GM12878 (cell line): ENCODE data around the gene CPNE4. TPM values are rescaled to one million over a fixed set of nuclear protein-coding genes. Genes with fewer than 3 reads are reported as not detected.

Source experiments
- ASH2L ChIP-seq: fragments of 300-600, 200-600 bp; sonication (generic); IDR thresholded peaks from 2 replicates; pipeline ENCODE4 v1.6.1; 2017; ENCODE audit warnings: low read depth, mild to moderate bottlenecking, borderline replicate concordance
- BCL11A ChIP-seq: IDR thresholded peaks from 2 replicates; pipeline ENCODE4 v1.6.1; 2011; ENCODE audit warnings: low read depth, low read length
- BMI1 ChIP-seq: fragments of 450-650 bp; IDR thresholded peaks from 2 replicates; pipeline ENCODE4 v1.6.1; 2016; ENCODE audit warnings: mild to moderate bottlenecking, moderate library complexity, borderline replicate concordance
- CHD4 ChIP-seq: fragments of 200-600 bp; sonication (generic); IDR thresholded peaks from 2 replicates; pipeline ENCODE4 v1.6.1; 2016; ENCODE audit warnings: mild to moderate bottlenecking
- EGR1 ChIP-seq, 2 experiments: IDR thresholded peaks; 1 replicate in 1 of 2; 2 replicates in 1 of 2; pipeline ENCODE4 v1.6.1; 2011 to 2012; ENCODE audit warnings: low read depth in 2 of 2, low read length in 2 of 2, borderline replicate concordance in 1 of 2, mild to moderate bottlenecking in 1 of 2, moderate library complexity in 1 of 2
- EP300 ChIP-seq, 2 experiments: fragments of 150-350 bp in 1 of 2; IDR thresholded peaks; 2 replicates each; pipeline ENCODE4 v1.6.1; 2011 to 2012; ENCODE audit warnings: low read depth in 2 of 2, low read length in 2 of 2, borderline replicate concordance in 1 of 2, improper control_type of control experiment in 1 of 2, inconsistent platforms in 1 of 2; ENCODE audit not compliant: control insufficient read depth in 1 of 2
- HDGF ChIP-seq: fragments of 450-650 bp; IDR thresholded peaks from 2 replicates; pipeline ENCODE4 v1.6.1; 2016; ENCODE audit warnings: antibody characterized with exemption
- MTA2 ChIP-seq: fragments of 450-650 bp; IDR thresholded peaks from 2 replicates; pipeline ENCODE4 v1.6.1; 2016; ENCODE audit warnings: low read depth, mild to moderate bottlenecking, moderate library complexity
- POU2F2 ChIP-seq: IDR thresholded peaks from 3 replicates; pipeline ENCODE4 v1.6.1; 2011; ENCODE audit warnings: low read depth, mild to moderate bottlenecking, low read length, borderline replicate concordance
- RAD21 ChIP-seq: IDR thresholded peaks from 2 replicates; pipeline ENCODE4 v1.6.1; 2011; ENCODE audit warnings: mild to moderate bottlenecking, low read depth, low read length, moderate library complexity; ENCODE audit not compliant: insufficient read depth
- RBBP5 ChIP-seq: fragments of 200-600 bp; sonication (generic); conservative IDR thresholded peaks from 2 replicates; pipeline ENCODE4 v1.6.1; 2016
- SRF ChIP-seq, 2 experiments: IDR thresholded peaks; 2 replicates each; pipeline ENCODE4 v1.6.1; 2011; ENCODE audit warnings: low read depth in 2 of 2, low read length in 2 of 2, mild to moderate bottlenecking in 1 of 2, moderate library complexity in 1 of 2
- TCF12 ChIP-seq: IDR thresholded peaks from 2 replicates; pipeline ENCODE4 v1.6.1; 2011; ENCODE audit warnings: low read depth, mild to moderate bottlenecking, low read length
- TCF7 ChIP-seq: IDR thresholded peaks from 2 replicates; pipeline ENCODE4 v1.6.1; 2014; ENCODE audit warnings: antibody characterized with exemption, borderline replicate concordance
- ZBED1 ChIP-seq: IDR thresholded peaks from 2 replicates; pipeline ENCODE4 v1.6.1; 2016; ENCODE audit warnings: borderline replicate concordance
- ZNF217 ChIP-seq: fragments of 450-650 bp; IDR thresholded peaks from 2 replicates; pipeline ENCODE4 v1.6.1; 2017; ENCODE audit warnings: antibody characterized with exemption, mild to moderate bottlenecking
- polyA plus RNA-seq, 11 experiments: library from polyadenylated mRNA; depleted of rRNA in 4 of 11; unstranded in 6 of 11; stranded (reverse) in 5 of 11; fragments of >200 nt; fragmentation: Nextera tagmentation in 4 of 11; fragmentation: Illumina TruSeq in 1 of 11; extraction: Ambion mirVana in 4 of 11; extraction: Trizol in 1 of 11; gene quantifications; 1 replicate in 1 of 11; 2 replicates in 10 of 11; pipeline versions ENCODE4 v1.2.1 to v1.2.3, GENCODE V29; 2011 to 2016; ENCODE audit warnings: inconsistent platforms in 2 of 11, missing spikeins in 2 of 11, low read depth in 1 of 11
- total RNA-seq, 4 experiments: library from RNA; depleted of rRNA in 3 of 4; stranded (reverse); fragments of >200 nt in 3 of 4; fragmentation: Illumina TruSeq in 1 of 4; extraction: Trizol in 1 of 4; gene quantifications; 2 replicates each; pipeline versions ENCODE4 v1.2.1 to v1.2.3, GENCODE V29; 2013 to 2021
- TF ChIP-seq, protein P1 (sequence below): fragments of 450-650 bp; IDR thresholded peaks from 2 replicates; pipeline ENCODE4 v1.6.1; 2017; ENCODE audit warnings: mild to moderate bottlenecking, moderate library complexity
- TF ChIP-seq, protein P2 (sequence below): fragments of 450-650 bp; IDR thresholded peaks from 2 replicates; pipeline ENCODE4 v1.6.1; 2016; ENCODE audit warnings: mild to moderate bottlenecking
- TF ChIP-seq, protein P3 (sequence below): fragments of 450-650 bp; IDR thresholded peaks from 2 replicates; pipeline ENCODE4 v1.6.1; 2018; ENCODE audit warnings: borderline replicate concordance, mild to moderate bottlenecking; ENCODE audit not compliant: partially characterized antibody
- TF ChIP-seq, protein P4 (sequence below): fragments of 450-650 bp; IDR thresholded peaks from 2 replicates; pipeline ENCODE4 v1.6.1; 2017; ENCODE audit warnings: low read depth, mild to moderate bottlenecking, moderate library complexity

CPNE4 gene
- total and polyA plus RNA-seq, 10 of the 15 experiments (the other 5 are each of a cell fraction or from before 2014, with no cell fraction given) = 0.17 to 1.9 (median 0.48) TPM; not detected in 1

- TF ChIP-seq RAD21 (0 out of 2 replicates have a peak, but pooled peaks have one; percentile 9), ZNF217 (no peak), ZBED1 (no peak), TCF12 (peak; percentile 92), EGR1 (IDR thresholded peaks at IDR 0.05; ENCODE audit: borderline replicate concordance in 1 of 2, low read depth in 2 of 2, low read length in 2 of 2) (no peak), EP300 (IDR thresholded peaks at IDR 0.05; ENCODE audit: borderline replicate concordance in 1 of 2, control insufficient read depth in 1 of 2, low read depth in 2 of 2, low read length in 2 of 2) (peak in 1 of 2 experiments; percentile 22; a peak in 1 of 4 replicates), MTA2 (peak; percentile 96), ASH2L (no peak), RBBP5 (no peak), TCF7 (no peak), SRF (IDR thresholded peaks at IDR 0.05; ENCODE audit: low read depth in 2 of 2, low read length in 2 of 2) (no peak), CHD4 (no peak), POU2F2 (peak; percentile 86; the same call in 1 of the 3 replicates), HDGF (no peak), BMI1 (no peak), BCL11A (peak; percentile 79)
- TF ChIP-seq, protein P1, sequence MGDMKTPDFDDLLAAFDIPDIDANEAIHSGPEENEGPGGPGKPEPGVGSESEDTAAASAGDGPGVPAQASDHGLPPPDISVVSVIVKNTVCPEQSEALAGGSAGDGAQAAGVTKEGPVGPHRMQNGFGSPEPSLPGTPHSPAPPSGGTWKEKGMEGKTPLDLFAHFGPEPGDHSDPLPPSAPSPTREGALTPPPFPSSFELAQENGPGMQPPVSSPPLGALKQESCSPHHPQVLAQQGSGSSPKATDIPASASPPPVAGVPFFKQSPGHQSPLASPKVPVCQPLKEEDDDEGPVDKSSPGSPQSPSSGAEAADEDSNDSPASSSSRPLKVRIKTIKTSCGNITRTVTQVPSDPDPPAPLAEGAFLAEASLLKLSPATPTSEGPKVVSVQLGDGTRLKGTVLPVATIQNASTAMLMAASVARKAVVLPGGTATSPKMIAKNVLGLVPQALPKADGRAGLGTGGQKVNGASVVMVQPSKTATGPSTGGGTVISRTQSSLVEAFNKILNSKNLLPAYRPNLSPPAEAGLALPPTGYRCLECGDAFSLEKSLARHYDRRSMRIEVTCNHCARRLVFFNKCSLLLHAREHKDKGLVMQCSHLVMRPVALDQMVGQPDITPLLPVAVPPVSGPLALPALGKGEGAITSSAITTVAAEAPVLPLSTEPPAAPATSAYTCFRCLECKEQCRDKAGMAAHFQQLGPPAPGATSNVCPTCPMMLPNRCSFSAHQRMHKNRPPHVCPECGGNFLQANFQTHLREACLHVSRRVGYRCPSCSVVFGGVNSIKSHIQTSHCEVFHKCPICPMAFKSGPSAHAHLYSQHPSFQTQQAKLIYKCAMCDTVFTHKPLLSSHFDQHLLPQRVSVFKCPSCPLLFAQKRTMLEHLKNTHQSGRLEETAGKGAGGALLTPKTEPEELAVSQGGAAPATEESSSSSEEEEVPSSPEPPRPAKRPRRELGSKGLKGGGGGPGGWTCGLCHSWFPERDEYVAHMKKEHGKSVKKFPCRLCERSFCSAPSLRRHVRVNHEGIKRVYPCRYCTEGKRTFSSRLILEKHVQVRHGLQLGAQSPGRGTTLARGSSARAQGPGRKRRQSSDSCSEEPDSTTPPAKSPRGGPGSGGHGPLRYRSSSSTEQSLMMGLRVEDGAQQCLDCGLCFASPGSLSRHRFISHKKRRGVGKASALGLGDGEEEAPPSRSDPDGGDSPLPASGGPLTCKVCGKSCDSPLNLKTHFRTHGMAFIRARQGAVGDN = no peak
- TF ChIP-seq, protein P2, sequence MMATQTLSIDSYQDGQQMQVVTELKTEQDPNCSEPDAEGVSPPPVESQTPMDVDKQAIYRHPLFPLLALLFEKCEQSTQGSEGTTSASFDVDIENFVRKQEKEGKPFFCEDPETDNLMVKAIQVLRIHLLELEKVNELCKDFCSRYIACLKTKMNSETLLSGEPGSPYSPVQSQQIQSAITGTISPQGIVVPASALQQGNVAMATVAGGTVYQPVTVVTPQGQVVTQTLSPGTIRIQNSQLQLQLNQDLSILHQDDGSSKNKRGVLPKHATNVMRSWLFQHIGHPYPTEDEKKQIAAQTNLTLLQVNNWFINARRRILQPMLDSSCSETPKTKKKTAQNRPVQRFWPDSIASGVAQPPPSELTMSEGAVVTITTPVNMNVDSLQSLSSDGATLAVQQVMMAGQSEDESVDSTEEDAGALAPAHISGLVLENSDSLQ = no peak
- TF ChIP-seq, protein P3, sequence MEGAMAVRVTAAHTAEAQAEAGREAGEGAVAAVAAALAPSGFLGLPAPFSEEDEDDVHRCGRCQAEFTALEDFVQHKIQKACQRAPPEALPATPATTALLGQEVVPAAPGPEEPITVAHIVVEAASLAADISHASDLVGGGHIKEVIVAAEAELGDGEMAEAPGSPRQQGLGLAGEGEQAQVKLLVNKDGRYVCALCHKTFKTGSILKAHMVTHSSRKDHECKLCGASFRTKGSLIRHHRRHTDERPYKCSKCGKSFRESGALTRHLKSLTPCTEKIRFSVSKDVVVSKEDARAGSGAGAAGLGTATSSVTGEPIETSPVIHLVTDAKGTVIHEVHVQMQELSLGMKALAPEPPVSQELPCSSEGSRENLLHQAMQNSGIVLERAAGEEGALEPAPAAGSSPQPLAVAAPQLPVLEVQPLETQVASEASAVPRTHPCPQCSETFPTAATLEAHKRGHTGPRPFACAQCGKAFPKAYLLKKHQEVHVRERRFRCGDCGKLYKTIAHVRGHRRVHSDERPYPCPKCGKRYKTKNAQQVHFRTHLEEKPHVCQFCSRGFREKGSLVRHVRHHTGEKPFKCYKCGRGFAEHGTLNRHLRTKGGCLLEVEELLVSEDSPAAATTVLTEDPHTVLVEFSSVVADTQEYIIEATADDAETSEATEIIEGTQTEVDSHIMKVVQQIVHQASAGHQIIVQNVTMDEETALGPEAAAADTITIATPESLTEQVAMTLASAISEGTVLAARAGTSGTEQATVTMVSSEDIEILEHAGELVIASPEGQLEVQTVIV = no peak
- TF ChIP-seq, protein P4, sequence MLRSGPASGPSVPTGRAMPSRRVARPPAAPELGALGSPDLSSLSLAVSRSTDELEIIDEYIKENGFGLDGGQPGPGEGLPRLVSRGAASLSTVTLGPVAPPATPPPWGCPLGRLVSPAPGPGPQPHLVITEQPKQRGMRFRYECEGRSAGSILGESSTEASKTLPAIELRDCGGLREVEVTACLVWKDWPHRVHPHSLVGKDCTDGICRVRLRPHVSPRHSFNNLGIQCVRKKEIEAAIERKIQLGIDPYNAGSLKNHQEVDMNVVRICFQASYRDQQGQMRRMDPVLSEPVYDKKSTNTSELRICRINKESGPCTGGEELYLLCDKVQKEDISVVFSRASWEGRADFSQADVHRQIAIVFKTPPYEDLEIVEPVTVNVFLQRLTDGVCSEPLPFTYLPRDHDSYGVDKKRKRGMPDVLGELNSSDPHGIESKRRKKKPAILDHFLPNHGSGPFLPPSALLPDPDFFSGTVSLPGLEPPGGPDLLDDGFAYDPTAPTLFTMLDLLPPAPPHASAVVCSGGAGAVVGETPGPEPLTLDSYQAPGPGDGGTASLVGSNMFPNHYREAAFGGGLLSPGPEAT = no peak
These were observed 329.2 kb downstream of the CPNE4 start (continued) for GRCh38 chr3:131705558-131706051.
